T-helper 2 cell (primary cell): ENCODE data around the gene CD2AP.
A peak's percentile ranks its signal among the peaks of the same experiment; 100 is the strongest.
"Not testable (repeated sequence)": the region's sequence is repeated elsewhere in the genome, so short reads cannot be mapped to it uniquely, and the experiment has no call there.

Source experiments
- DNase-seq, 5 experiments: peaks; one replicate each; pipeline versions ENCODE4 v3.0.0 to v3.0.0-alpha.2; 2012 to 2022

Gene CD2AP

DNA sequence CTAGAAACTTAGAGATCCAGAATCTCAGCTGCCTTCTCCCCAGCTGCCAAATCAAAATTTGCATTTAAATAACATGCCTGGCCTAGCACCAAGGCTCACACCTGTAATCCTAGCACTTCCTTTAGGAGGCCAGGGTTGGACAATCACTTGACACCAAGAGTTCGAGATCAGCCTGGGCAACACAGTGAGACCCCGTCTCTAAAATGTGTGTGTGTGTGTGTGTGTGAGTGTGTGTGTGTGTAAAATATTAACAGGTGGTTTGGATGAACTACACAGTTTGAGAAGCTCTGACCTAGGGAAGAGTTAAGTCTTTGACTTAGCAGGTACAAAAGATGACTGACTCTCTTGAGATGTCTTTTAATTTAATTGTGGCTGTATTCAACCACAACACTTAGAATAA lies 20.2 kb upstream of the CD2AP start:
- no peak for DNase-seq

DNA sequence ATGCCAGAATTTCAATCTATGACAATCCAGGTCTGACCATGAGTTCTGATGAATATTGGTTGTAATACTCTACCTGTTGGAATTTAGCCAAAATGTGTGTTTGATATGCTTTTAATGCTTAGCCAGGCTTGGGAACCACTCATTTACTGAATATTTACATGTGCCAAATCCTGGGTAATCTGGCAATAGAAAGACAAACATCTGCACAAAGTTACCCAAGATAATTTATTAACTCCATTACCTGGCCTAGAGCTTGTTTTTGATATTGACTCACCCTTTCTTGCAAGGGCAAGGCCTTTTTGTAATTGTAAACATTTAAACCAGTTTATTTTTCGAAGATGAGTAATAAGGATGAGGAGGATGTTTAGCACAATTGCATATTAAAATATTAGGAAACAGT lies 13.5 kb upstream of the CD2AP start:
- no peak for DNase-seq

DNA sequence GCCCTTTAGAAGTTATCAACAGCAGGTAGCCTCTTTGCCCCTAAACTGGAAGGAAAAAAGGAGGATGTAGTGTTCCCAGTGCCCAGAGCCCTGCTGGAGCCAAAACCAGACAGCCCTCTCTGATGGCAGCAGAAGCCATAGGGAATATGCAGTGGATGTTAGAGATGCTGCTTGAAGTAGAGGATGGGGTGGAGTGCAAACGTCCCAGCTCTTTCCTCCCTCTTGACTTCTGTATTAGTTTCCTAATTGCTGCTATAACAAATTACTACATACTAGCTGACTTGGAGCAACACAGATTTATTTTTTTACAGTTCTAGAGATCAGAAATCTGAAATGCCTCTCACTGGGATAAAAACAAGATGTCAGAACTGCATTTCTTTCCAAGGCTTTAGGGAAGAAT lies 12.5 kb upstream of the CD2AP start:
- DNase-seq: no peak

DNA sequence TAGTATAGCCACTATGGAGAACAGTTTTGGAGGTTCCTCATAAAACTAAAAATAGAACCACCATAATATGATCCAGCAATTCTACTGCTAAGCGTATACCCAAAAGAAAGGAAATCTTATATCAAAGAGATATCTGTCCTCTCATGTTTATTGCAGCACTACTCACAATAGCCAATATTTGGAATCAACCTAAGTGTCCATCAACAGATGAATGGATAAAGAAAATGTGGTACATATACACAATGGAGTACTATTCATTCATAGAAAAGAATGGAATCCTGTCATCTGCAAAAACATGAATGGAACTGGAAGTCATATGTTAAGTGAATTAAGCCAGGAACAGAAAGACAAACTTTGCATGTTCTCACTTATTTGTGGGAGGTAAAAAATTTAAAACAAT lies 5.7 kb upstream of the CD2AP start:
- DNase-seq: no peak

DNA sequence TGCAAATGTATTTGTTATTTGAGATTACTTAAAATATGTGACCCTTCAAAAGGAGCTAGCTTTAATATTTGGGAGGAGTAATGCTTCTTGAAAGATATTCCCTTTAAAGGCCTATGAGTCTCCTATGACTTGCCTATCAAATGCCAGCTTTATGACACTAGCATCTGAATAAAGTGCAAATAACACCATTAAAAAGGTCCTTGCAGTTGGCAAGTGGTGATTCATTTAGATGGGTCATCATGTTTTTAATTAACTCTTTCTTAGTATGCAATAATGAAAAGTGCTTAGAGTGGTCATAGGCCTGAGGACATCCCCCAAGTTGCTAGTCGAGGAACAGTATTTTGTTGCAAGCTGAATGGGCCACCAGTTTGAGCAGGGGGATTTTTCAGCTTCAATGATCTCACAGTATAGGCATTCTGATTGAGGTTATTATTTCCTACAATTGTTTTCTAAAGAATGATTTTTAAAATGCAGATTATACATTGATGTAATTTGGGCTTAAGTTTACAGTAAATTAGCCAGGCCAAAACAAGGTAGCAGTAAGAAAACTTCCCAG lies 3.7 kb upstream of the CD2AP start:
- no peak for DNase-seq

DNA sequence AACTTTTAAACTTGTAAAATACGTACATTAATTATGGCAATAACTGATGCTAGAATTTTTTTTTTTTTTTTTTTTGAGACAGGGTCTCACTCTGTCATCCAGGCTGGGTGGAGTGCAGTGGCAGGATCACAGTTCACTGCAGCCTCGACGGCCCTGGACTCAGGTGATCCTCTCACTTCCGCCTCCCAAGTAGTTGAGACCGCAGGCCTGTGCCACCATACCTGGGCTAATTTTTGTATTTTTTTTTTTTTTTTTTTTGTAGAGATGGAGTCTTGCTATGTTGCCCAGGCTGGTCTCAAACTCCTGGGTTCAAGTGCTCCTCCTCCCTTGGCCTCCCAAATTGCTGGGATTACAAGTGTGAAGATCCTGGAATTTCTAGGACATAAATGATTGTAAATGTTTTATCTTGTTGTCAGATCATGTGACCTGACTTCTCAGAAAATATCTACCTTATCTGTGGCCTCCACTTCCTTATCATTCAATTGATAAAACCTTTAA lies 2.2 kb upstream of the CD2AP start:
- no peak for DNase-seq

DNA sequence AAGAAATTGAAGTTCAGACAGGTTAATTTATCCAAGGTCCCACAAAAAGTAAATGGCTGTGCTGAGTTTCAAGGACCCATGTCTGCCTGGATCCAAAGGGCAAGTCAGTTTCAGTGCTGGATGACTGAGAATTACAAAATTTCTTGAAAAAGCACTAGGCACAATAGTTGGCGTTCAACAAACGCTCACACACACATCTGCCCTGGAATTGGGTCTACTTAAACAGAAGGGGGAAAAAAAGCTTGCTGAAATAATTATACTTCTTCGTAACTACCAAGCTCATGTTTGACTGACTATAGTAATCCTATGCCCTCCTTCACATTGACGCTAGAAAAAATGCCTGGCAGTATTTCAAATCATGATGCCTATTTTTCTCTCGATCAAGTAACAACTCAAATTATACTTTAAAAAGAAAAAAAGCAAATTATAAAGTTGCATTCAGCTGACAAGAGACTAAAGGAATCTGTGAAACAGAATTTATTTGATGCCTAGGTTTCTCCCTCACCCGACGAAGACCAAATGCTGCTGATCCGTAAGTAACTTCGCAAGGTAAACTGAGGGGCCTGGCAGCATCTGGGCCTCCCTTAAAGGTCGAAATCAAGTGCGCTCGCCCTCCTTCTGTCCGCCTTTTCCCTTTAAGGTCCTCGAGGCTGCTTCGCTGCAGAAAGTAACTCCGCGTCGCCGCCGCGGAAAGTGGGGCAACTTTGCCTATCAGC lies 650 bp upstream of the CD2AP start:
- DNase-seq: no peak

DNA sequence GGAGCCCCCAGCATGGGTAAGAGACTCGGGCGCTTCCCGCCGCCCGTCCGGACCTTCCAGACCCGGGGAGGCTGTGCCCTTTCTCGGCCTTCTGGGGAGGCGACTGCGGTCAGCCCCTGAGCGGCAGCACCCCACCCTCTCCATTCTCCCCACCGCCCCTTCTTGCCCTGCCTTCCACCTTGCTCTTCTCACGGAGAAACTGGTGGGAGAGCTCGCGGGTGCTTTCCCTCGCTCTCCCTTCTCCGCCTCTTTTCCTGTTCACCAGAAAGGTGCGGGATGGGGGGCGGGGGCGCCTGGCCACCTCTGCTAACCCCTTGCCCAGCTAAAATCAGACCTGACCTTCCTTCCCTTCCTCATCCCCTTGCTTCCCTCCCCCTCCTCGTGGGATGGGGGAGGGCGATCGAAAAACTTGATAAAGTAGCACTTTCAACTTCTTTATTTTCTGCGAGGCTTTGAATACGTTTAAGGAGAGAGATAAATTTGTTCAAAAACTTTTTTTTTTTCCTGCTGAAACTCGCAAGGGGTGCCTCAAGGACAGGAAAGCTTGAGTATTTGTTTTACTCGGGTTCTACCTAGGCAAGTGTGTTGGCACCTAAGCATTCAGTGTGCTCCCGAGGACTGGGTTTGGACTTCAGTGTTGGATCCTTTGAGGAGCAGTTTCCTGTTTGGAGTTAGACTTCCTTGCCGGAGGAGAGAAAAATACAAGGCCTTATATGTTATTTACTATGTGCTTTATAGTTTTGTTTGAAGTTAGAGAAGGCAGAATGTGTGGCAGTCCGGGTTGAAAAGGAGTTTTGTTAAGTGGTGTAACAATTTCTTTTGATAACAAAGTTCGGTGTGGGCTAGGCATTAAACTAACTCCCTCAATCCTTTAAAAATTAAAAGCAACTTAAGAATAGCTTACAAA lies 897 bp downstream of the CD2AP start:
- DNase-seq: peak in 1 of 5 experiments; percentile 6

DNA sequence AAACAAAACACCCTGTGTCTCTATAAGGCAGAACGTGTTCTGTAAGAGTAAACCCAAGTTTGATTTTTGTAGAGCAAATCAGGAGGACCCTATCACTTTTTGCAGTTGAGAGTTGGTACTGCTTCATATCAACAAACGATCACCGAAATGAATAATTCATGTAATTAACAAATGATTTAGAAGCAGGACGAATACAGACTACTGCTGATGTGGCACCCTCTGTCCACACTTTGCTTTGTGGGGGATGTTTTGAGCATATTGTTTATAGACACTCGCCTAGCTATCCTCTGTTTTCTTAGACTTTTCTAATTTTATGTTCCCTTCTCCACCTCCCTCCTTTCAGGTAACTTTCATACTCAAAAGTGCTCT lies 1.5 kb downstream of the CD2AP start:
- DNase-seq: peak in 1 of 5 experiments; percentile 13

DNA sequence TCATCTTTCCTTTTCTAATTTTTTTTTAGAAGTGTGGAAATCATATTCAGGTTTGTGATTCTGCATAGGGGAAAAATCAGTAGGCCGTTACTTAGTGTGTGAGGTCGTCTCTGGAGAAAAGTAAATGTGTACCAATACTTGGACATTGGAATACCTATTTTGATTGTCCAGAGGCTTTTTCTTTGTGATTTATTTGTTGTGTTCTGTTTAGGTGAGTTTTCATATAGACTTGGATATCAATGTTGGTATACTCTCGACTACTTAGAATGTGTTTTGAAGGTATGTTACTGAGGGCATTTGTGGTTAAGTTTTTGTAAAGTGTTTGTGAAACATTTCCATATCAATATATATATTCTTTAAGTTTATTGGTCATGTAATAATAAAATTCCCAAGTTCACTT lies 2.3 kb downstream of the CD2AP start:
- no peak for DNase-seq

DNA sequence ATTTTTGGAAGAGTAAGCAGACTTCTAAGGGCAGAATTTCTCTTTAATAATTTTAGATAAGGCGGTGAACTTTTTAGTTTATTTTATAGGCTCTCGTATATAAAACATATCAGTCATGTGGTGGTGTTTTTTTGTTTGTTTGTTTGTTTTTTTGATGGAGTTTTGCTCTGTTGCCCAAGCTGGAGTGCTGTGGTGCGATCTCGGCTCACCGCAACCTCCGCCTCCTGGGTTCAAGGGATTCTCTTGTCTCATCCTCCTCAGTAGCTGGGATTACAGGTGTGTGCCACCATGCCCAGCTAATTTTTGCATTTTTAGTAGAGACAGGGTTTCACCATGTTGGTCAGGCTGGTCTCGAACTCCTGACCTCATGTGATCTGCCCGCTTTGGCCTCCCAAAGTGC lies 3.6 kb downstream of the CD2AP start:
- not testable (repeated sequence) for DNase-seq

DNA sequence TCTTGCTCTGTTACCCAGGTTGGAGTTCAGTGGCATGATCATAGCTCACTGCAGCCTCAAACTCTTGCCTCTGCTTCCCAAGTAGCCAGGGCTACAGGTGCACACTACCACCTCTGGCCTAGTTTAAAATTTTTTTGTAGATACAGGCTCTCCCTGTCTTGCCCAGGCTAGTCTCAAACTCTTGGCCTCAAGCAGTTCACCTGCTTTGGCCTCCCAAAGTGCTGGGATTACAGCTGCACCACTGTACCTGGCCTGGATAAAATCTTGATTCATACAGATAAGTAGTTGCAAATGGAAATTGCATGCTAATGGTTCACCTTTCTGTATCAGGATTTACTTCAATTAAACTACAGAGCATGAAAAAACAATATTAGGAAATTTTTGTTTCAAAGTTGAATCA lies 4.2 kb downstream of the CD2AP start:
- DNase-seq: no peak

DNA sequence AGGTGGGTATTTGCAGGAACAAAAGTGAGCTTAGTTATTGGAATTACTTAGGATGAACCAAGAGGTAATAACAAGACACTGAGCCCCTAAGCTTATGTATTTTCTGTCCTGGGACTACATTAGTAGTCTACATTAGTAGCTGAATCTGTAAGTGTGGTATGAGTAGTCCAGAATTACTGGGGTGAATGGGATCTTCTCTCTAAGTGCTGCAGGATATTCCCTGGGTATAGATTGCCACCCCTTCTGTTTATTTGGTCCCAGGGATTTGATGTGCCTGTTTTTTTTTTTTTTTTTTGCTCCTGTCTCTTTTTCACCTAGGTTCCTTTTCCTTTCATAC lies 5.9 kb downstream of the CD2AP start:
- DNase-seq: no peak

DNA sequence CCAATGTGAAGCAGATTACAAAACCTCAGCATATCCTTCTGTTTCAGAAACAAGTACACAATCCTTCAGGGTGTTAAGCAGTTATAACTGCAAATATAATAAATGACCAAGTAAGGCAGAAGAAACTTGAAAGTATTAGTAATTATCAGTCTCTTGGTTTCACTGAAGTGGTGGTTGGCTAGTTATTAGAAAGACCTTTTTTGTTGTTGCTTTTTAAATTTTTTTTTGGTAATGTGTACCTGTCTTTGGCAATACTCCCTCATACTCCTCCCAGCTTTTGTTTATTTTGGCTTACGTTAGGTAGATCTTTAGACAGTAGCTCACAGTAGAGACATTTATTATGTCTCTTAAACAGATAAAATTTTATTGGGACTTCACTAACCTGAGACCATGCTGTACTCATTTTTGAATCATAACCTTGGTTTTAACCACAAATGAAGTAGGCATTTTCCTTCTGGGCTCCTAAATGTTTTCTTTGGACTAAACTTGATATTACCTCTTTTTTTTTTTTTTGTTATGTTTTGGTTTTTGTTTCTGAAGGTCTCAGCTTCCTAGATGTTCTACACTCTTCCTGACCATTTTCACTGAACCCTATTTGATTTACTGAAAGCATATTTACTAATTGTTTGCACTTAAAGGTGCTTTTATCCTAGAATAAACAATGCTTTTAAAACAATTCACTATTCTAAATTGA lies 6.4 kb downstream of the CD2AP start:
- no peak for DNase-seq

DNA sequence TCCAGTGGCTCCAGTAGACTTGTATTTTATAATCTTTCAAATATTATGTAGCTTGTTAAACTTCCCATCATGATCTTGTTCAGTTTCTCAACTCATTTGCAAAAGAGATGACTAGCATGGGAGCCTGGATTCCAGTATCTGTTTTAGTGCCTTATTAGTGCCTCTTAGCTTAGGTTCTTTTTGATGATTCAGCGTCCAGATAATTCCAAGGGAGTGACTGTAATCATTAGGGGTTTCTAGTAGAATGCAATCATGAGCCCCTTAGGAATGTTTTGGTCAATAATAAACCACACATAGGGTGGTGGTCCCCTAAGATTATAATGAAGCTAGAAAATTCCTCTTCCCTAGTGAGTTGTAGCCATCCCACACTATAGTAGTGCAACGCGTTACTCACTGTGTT lies 7.0 kb downstream of the CD2AP start:
- DNase-seq: no peak

DNA sequence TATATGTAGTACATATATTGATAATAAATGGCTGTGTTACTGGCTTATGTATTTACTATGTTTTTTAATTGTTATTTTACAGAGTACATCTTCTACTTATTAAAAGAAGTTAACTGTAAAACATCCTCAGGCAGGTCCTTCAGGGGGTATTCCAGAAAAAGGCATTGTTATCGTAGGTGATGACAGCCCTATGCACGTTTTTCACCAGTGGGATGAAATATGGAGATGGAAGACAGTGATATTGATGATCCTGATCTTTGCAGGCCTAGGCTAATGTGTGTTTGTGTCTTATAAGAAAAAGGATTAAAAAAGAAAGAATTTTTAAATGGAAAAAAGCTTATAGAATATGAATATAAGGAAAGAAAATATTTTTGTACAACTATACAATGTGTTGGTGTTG lies 7.5 kb downstream of the CD2AP start:
- no peak for DNase-seq

DNA sequence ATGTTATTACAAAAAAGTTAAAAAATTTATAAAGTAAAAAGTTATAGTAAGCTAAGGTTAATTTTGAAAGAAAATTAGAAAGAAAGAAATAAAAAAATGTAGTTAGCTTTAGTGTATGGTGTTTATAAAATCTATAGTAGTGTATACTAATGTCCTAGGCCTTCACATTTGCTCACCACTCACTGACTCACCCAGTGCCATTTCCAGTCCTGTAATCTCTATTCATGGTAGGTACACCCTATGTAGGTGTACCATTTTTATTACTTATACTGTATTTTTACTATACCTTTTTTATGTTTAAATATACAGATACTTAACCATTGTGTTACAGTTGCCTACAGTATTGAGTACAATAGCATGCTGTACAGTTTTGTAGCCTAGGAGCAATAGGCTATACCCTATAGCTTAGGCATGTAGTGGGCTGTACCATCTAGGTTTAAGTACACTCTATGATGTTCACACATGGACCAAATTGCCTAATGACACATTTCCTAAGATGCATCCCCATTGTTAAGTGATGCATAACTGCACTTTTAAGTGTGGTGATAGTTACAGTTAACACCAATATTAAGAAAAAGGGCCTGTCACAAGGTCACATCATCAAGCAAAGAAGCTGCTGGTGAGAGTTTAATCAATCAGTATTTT lies 8.0 kb downstream of the CD2AP start:
- no peak for DNase-seq

DNA sequence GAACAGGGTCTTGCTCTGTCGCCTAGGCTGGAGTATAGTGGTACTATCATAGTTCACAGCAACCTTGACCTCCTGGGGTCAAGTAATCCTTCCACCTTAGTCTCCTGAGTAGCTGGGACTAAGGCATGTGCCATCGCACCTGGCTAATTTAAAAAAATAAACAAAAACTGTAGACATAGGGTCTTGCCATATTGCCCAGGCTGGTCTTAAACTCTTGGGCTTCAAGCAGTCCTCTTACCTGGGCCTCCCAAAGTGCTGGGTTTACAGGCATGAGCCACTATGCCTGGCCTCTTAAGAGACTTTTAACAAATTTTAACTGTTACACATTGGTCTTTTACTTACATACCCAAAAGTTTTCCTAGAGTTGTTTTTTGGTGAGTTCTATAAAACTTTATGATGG lies 12.4 kb downstream of the CD2AP start:
- no peak for DNase-seq

DNA sequence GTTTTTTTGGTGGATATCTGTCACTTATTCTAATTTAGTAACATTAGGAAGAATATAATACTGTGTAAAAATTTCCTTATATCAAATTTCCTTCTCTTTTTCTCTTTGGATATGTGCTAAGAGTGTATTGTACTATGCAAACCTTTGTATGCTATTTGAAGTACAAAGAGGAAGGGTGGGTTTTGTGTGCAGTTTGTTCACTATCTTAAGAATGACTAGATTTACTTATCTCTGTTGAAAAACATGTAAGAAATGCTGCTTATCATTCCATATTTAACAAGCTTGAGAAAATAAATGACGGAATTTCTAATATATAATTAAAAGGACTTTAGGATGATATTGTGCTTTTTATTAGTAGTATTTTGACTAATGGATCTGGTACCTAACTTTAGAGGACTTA lies 13.1 kb downstream of the CD2AP start:
- no peak for DNase-seq

DNA sequence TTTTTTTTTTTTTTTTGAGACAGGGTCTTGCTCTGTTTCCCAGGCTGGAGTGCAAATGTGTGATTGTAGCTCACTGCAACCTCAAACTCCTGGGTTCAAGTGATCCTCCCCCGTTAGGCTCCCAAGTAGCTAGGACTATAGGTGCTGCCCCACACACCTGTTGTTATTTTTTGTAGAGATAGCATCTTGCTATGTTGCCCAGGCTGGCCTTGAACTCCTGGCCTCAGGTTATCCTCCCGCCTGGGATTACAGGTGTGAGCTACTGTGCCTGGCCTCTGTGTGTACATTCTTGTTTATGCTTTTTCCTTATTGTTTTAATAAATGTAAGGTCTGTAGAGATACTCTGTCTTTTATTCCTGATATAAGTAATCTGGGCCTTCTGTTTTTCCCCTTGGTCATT lies 14.8 kb downstream of the CD2AP start:
- DNase-seq: no peak

DNA sequence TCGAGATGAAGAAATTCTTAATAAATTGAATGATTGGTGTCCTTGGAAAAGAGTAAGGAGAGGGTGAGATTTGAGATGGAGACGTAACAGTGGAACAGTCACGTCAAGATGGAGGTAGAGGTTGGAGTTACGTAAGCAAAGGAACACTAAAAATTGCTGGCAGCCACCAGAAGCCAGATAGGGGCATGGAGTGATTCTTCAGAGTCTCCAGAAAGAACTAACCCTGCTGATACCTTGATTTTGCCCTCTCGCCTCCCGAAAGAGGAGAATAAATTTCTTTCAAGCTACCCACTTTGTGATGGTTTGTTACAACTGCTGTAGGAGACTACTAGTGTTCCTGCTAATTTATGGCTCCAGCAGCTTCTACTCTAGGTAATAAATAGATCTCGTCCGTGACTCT lies 17.6 kb downstream of the CD2AP start:
- no peak for DNase-seq

DNA sequence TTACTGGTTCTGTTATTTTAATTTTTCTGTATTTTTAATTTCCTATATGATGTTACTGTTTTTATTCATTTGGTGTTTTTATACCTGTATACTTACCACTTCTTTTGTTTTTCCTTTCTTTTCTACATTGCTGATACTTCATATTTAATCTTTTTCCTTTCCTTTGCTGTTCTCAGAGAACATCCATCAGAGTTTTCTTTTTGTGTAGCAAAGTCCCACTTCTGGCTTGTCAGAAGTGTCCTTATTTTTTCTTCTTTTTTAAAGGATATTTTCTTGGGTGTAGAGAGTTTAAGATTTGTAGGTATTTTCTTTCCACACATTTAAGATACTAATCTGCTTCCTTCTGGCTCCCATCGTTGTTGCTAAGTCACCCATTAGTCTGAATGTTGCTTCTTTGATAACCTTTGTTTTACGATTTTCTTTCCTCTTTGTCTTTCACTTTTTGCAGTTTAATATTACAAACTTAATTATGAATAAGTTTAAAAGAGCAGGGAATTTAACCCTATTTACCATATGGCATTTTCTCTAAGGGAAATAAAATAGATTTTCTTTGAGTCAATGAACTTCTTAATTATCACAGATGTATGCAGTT lies 18.5 kb downstream of the CD2AP start:
- no peak for DNase-seq
